Activated naive CD8-positive, alpha-beta T cell treated with anti-CD3 and anti-CD28 coated beads, Interleukin-2, amount 50 U/mL, for 24 hours (primary cell): Measurements from ENCODE around the gene BPIFB6.

Experiments
- ATAC-seq: fragments of 150-1000 bp; cut with Tn5 transposase; one replicate; pipeline ENCODE4 v1.10.0; 2021
- DNase-seq: peaks from one replicate; pipeline ENCODE4 v3.0.0; 2021
- H3K27ac Mint-ChIP-seq: one replicate; pipeline ENCODE4 v1.8.0; 2021; ENCODE audit warnings: mild to moderate bottlenecking, mixed read lengths
- H3K27me3 Mint-ChIP-seq: one replicate; pipeline ENCODE4 v1.8.0; 2021; ENCODE audit warnings: mixed read lengths
- H3K36me3 Mint-ChIP-seq: one replicate; pipeline ENCODE4 v1.8.0; 2021; ENCODE audit warnings: low read depth, mixed read lengths
- H3K4me1 Mint-ChIP-seq: one replicate; pipeline ENCODE4 v1.8.0; 2021; ENCODE audit warnings: mixed read lengths
- H3K4me3 Mint-ChIP-seq: one replicate; pipeline ENCODE4 v1.8.0; 2021; ENCODE audit warnings: mild to moderate bottlenecking, moderate library complexity, mixed read lengths
- H3K9me3 Mint-ChIP-seq: one replicate; pipeline ENCODE4 v1.8.0; 2021; ENCODE audit warnings: mixed read lengths

The BPIFB6 gene

DNA sequence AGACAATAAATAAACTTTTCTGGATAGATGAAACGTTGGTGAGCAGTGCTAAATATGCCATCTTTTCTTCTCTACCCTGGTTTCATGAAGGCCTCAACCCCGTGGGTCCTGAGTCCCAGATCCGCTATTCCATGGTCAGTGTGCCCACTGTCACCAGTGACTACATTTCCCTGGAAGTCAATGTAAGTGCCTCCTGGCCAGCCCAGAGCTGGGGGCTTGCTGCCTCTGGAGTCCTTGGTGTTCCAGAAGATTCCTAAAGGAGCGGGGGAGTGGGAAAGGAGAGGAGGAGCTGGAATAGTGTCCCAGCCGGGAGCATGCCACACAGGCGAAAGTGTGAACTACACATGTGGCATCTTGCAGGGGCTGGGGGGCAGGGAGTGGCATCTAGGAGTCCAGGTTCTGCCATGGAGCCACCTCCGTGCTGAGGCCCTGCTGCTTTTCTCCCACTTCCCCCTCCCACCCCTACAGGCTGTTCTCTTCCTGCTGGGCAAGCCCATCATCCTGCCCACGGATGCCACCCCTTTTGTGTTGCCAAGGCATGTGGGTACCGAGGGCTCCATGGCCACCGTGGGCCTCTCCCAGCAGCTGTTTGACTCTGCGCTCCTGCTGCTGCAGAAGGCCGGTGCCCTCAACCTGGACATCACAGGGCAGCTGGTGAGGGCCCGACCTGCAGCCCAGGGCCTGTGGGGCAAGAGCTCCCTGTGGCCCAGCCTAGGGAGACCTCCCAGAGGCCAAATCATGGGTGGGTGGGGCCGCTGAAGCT is 13.1 kb upstream of the BPIFB6 start:
- no peak for ATAC-seq
- no peak overlapping the region for H3K4me3 Mint-ChIP-seq
- H3K4me1 Mint-ChIP-seq = peaks cover 4% of the 10 kb centered on the region
- no peaks in the 10 kb centered on the region for H3K9me3 Mint-ChIP-seq
- DNase-seq = no peak
- H3K27me3 Mint-ChIP-seq = no peaks in the 10 kb centered on the region
- no peaks in the 10 kb centered on the region for H3K36me3 Mint-ChIP-seq
- no peak overlapping the region for H3K27ac Mint-ChIP-seq

DNA sequence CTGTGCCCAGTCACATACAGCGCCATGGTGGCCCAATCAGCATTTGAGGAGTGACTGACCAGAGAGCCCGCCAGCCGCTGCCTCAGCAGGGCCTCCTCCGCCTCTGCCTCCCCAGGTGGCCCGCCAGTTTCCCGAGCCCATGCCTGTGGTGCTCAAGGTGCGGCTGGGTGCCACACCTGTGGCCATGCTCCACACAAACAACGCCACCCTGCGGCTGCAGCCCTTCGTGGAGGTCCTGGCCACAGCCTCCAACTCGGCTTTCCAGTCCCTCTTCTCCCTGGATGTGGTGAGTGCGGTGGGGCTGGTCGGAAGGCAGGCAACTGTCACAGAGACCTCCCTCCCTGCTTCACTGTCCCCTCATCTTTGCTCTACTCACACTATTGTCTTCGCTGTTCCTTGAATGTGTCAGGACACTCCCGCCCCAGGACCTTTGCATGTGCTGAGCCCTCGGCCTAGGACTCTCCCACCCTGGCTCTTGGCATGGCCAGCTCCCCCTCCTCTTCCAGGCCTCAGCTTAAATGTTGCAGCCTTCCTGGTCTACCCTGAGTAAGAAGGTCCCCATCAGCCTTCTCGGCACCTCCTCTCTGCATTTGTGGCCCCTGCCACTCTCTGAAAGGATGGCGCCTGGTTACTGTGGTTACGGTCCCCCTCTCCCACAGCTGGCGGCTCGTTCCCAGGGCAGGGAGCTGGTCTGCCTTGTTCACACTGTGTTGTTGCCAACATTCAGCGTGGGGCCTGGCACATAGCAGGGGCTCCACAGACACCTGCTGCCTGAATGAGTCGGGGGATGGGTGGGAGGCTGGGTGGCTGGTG is 11.8 kb upstream of the BPIFB6 start:
- ATAC-seq (no peak), DNase-seq (no peak)
- Mint-ChIP-seq H3K36me3 (no peaks in the 10 kb centered on the region), H3K27me3 (no peaks in the 10 kb centered on the region), H3K4me1 (peaks cover 4% of the 10 kb centered on the region), H3K27ac (no peak overlapping the region), H3K9me3 (no peaks in the 10 kb centered on the region), H3K4me3 (no peak overlapping the region)

GRCh38 chr20:33020278-33021161 is 10.9 kb upstream of the BPIFB6 start:
- no peak for ATAC-seq

GRCh38 chr20:33021879-33022278 is 9.6 kb upstream of the BPIFB6 start:
- Mint-ChIP-seq H3K27me3 (no peaks in the 10 kb centered on the region), H3K36me3 (no peaks in the 10 kb centered on the region), H3K4me3 (no peak overlapping the region), H3K27ac (no peak overlapping the region), H3K9me3 (no peaks in the 10 kb centered on the region), H3K4me1 (no peaks in the 10 kb centered on the region)
- ATAC-seq (no peak), DNase-seq (no peak)

More at GRCh38 chr20:33020278-33021161, 10.9 kb upstream of the BPIFB6 start:
- Mint-ChIP-seq H3K27ac (no peak overlapping the region), H3K4me1 (peaks cover 4% of the 10 kb centered on the region), H3K9me3 (no peaks in the 10 kb centered on the region), H3K4me3 (no peak overlapping the region), H3K36me3 (no peaks in the 10 kb centered on the region), H3K27me3 (no peaks in the 10 kb centered on the region)
- no peak for DNase-seq

DNA sequence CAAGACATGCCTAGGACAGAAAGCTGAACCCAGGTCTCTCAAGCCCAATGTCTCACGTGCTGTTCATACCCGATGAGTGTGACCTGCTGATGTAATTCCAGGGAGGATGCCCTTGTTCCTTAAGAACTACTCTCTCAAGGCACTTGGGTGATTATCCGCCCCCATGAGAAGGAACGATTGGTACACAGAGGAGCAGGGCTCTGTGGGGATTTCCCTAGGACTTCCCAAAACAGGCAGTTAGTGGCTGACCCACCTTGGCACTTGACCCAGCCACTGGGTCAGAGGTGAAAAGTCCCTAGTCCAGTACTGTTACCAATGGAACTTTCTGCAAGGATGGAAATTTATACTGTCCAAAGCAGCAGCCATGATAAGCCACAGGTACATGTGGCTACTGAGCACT is 9.2 kb upstream of the BPIFB6 start:
- Mint-ChIP-seq H3K4me3 (no peak overlapping the region), H3K27me3 (no peaks in the 10 kb centered on the region), H3K36me3 (no peaks in the 10 kb centered on the region), H3K27ac (no peak overlapping the region), H3K9me3 (no peaks in the 10 kb centered on the region), H3K4me1 (no peaks in the 10 kb centered on the region)
- DNase-seq = no peak
- ATAC-seq = no peak

- H3K27ac Mint-ChIP-seq = no peak overlapping the region
- no peaks in the 10 kb centered on the region for H3K36me3 Mint-ChIP-seq
- H3K9me3 Mint-ChIP-seq = no peaks in the 10 kb centered on the region
- DNase-seq = no peak
- H3K4me1 Mint-ChIP-seq = no peaks in the 10 kb centered on the region
- no peaks in the 10 kb centered on the region for H3K27me3 Mint-ChIP-seq
- H3K4me3 Mint-ChIP-seq = no peak overlapping the region
- ATAC-seq = no peak
These were observed 8.6 kb upstream of the BPIFB6 start for GRCh38 chr20:33022694-33023438.

- Mint-ChIP-seq H3K9me3 (no peaks in the 10 kb centered on the region), H3K27ac (no peak overlapping the region), H3K4me3 (no peak overlapping the region), H3K4me1 (no peaks in the 10 kb centered on the region), H3K27me3 (no peaks in the 10 kb centered on the region), H3K36me3 (no peaks in the 10 kb centered on the region)
- DNase-seq (no peak), ATAC-seq (no peak)
These were observed 7.8 kb upstream of the BPIFB6 start for GRCh38 chr20:33023439-33024242.

- Mint-ChIP-seq H3K4me3 (no peak overlapping the region), H3K27ac (no peak overlapping the region), H3K4me1 (no peaks in the 10 kb centered on the region), H3K9me3 (no peaks in the 10 kb centered on the region), H3K27me3 (no peaks in the 10 kb centered on the region), H3K36me3 (no peaks in the 10 kb centered on the region)
- ATAC-seq = no peak
- DNase-seq = no peak
These were observed 7.2 kb upstream of the BPIFB6 start for GRCh38 chr20:33024243-33024560.

DNA sequence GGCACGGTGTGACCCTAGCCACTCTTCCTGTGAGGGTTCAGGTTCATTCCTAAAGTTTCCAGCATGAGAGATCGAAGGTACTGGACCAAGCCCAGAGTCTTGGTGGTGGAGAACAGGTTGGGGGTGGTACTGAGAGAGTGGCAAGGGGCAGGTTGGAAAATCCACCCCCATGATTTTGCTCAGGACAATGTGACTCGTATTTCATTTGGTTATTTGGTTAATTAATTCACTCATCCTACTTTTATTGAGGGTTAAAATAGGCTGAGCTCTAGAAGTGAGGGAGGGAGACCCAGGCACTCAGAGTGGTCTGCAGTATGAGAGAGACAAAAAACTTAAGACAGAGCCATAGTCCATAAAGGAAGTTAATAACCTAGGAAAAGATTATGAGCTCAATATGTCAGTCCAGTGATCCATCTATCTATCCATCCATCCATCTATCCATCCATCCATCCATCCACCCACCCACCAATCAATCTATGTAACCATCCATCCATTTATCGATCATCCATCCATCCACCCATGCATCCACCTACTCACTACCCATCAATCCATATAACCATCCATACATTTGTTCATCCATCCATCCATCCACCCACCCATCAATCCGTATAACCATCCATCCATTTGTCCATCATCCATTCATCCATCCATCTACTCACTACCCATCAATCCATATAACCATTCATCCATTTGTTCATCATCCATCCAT is 6.7 kb upstream of the BPIFB6 start:
- no peaks in the 10 kb centered on the region for H3K9me3 Mint-ChIP-seq
- H3K36me3 Mint-ChIP-seq = no peaks in the 10 kb centered on the region
- H3K4me3 Mint-ChIP-seq = no peak overlapping the region
- no peak overlapping the region for H3K27ac Mint-ChIP-seq
- no peak for DNase-seq
- no peaks in the 10 kb centered on the region for H3K4me1 Mint-ChIP-seq
- no peaks in the 10 kb centered on the region for H3K27me3 Mint-ChIP-seq
- ATAC-seq = no peak

DNA sequence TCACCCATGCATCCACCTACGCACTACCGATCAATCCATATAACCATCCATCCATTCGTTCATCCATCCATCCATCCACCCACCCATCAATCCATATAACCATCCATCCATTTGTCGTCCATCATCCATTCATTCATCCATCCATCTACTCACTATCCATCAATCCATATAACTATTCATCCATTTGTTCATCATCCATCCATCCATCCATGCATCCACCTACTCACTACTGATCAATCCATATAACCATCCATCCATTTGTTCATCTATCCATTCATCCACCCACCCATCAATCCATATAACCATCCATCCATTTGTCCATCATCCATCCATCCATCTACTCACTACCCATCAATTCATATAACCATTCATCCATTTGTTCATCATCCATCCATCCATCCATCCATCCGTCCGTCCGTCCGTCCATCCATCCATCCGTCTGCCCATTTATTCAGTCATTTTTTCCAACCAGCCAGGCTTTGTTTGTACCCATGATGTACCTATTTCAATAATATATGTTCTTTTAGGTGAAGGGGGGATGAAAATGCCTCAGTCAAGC is 6.1 kb upstream of the BPIFB6 start:
- Mint-ChIP-seq H3K9me3 (no peaks in the 10 kb centered on the region), H3K36me3 (no peaks in the 10 kb centered on the region), H3K27me3 (no peaks in the 10 kb centered on the region), H3K4me1 (no peaks in the 10 kb centered on the region), H3K4me3 (no peak overlapping the region), H3K27ac (no peak overlapping the region)
- DNase-seq = no peak
- no peak for ATAC-seq

GRCh38 chr20:33026072-33026778 is 5.2 kb upstream of the BPIFB6 start:
- no peaks in the 10 kb centered on the region for H3K4me1 Mint-ChIP-seq
- DNase-seq = no peak
- no peaks in the 10 kb centered on the region for H3K27me3 Mint-ChIP-seq
- H3K36me3 Mint-ChIP-seq = no peaks in the 10 kb centered on the region
- no peaks in the 10 kb centered on the region for H3K9me3 Mint-ChIP-seq
- H3K27ac Mint-ChIP-seq = no peak overlapping the region
- no peak for ATAC-seq
- H3K4me3 Mint-ChIP-seq = no peak overlapping the region
